Right lobe of liver (tissue), 4 donors: ENCODE data around the gene FAM110D.

Experiments
- POLR2A ChIP-seq: fragments of 450-650 bp; IDR thresholded peaks from one replicate; pipeline ENCODE4 v1.6.1; 2017; ENCODE audit warnings: antibody characterized with exemption, mild to moderate bottlenecking
- TF ChIP-seq, protein P1 (sequence below), 4 donors: fragments of 200-600 bp in 3 of 4; fragments of 450-650 bp in 1 of 4; IDR thresholded peaks; one replicate each; pipeline versions ENCODE4 v1.5.1 to v1.8.0; 2016 to 2022; ENCODE audit warnings: antibody characterized with exemption in 4 of 4, mild to moderate bottlenecking in 2 of 4
- donor health status: DM: no; HTN: no; CAD: no.
- donor health status: DM: no; HTN: no; CAD: no.
- donor health status: DM: no; HTN: yes; CAD: no.

DNA sequence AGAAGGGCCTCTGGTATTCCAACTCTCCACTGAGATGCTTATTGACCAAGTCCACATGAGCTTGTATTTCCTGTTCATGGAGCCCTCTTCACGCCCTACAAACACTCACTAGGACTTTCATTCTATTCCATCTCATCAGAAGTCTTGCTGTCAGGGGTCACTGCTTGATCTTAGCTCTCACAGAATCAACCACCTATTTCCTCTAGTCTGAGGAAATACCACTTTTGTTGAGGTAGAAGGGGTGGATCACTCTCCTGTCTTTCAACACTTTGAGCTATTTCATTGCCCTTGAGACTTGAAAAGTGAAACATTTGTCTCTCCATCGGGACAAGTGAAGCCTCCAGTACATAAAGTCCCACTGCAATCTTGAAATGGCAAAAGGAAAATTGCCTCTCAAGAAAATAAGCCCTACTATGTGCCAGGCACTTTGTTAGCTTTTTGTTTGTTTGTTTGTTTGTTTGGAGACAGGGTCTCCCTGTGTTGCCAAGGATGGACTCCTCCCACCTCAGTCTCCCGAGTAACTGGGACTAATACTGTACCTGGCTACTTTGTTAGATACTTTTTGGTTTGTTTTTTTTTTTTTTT lies 19.8 kb upstream of the FAM110D start:
- TF ChIP-seq, protein P1, sequence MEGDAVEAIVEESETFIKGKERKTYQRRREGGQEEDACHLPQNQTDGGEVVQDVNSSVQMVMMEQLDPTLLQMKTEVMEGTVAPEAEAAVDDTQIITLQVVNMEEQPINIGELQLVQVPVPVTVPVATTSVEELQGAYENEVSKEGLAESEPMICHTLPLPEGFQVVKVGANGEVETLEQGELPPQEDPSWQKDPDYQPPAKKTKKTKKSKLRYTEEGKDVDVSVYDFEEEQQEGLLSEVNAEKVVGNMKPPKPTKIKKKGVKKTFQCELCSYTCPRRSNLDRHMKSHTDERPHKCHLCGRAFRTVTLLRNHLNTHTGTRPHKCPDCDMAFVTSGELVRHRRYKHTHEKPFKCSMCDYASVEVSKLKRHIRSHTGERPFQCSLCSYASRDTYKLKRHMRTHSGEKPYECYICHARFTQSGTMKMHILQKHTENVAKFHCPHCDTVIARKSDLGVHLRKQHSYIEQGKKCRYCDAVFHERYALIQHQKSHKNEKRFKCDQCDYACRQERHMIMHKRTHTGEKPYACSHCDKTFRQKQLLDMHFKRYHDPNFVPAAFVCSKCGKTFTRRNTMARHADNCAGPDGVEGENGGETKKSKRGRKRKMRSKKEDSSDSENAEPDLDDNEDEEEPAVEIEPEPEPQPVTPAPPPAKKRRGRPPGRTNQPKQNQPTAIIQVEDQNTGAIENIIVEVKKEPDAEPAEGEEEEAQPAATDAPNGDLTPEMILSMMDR (IDR thresholded peaks at IDR 0.05), result no peak
- no peak for TF ChIP-seq POLR2A
